HCT116 (cell line): ENCODE results near the gene NACC2. TPM values are rescaled to one million over a fixed set of nuclear protein-coding genes. Genes with fewer than 3 reads are reported as not detected.

Source experiments
- ATAC-seq: fragments of 200-7000 bp; cut with Tn5 transposase; 2 replicates; pipeline ENCODE4 v1.9.1; 2020; ENCODE audit warnings: mild to moderate bottlenecking, moderate library complexity
- BruUV-seq: library from RNA; stranded (reverse); fragments of 400-500 nt; replicated peaks from 2 replicates; lab custom pipeline; 2021; lab: Mats Ljungman, UMichigan
- CTCF ChIA-PET: fragments of 300-600 bp; sonication (Branson Sonifier 250); formaldehyde crosslinking; loops from one replicate; lab custom pipeline; 2021; ENCODE audit warnings: antibody characterized with exemption; lab: Charles Lee
- POLR2A ChIA-PET: fragments of 300-600, 350-600 bp; sonication (Branson Sonifier 250); formaldehyde crosslinking; loops from one replicate; lab custom pipeline; 2021; ENCODE audit warnings: antibody characterized with exemption; lab: Charles Lee
- RAD21 ChIA-PET, 2 experiments: fragments of 300-600 bp; sonication (Branson Sonifier 250); formaldehyde crosslinking; loops; one replicate each; lab custom pipeline; 2023; ENCODE audit warnings: low total read pairs in 2 of 2; ENCODE audit not compliant: uncharacterized antibody in 2 of 2, unreplicated experiment in 2 of 2, low non-redundant PET in 1 of 2; lab: Charles Lee
- DNase-seq: peaks from one replicate; pipeline ENCODE4 v3.0.0-alpha.2; 2010; ENCODE audit warnings: low read depth, low spot score
- H2AFZ ChIP-seq: fragments of 200-600 bp; shearing (Covaris generic), sonication (generic); 2 replicates; pipeline ENCODE4 v1.6.1; 2017; ENCODE audit warnings: low read depth, mixed run types, mixed read lengths, antibody characterized with exemption, low read length; ENCODE audit not compliant: poor library complexity, severe bottlenecking
- H3K27ac ChIP-seq: 2 replicates; pipeline ENCODE4 v1.5.1; 2012; ENCODE audit warnings: low read depth, low read length
- H3K27me3 ChIP-seq: fragments of 200-600 bp; sonication (generic); 2 replicates; pipeline ENCODE4 v1.6.1; 2016; ENCODE audit warnings: mixed run types, low read length, mixed read lengths; ENCODE audit not compliant: insufficient read depth
- H3K36me3 ChIP-seq, 2 experiments: fragments of 200-500 bp in 1 of 2; fragments of 200-600 bp in 1 of 2; sonication (Bioruptor generic) in 1 of 2; sonication (generic) in 1 of 2; 2 replicates each; pipeline versions ENCODE4 v1.5.1 to v1.6.1; 2014 to 2016; ENCODE audit warnings: low read length in 2 of 2, inconsistent platforms in 1 of 2, mixed read lengths in 1 of 2, mixed run types in 1 of 2; ENCODE audit not compliant: insufficient read depth in 2 of 2, control insufficient read depth in 1 of 2
- H3K4me1 ChIP-seq, 2 experiments: fragments of 200-600 bp in 1 of 2; sonication (generic) in 1 of 2; 2 replicates each; pipeline versions ENCODE4 v1.5.1 to v1.6.1; 2012 to 2017; ENCODE audit warnings: low read length in 2 of 2, inconsistent platforms in 1 of 2, mild to moderate bottlenecking in 1 of 2, mixed read lengths in 1 of 2, mixed run types in 1 of 2, moderate library complexity in 1 of 2; ENCODE audit not compliant: insufficient read depth in 2 of 2, control insufficient read depth in 1 of 2
- H3K4me2 ChIP-seq: fragments of 200-600 bp; sonication (generic); 2 replicates; pipeline ENCODE4 v1.6.1; 2017; ENCODE audit warnings: mixed run types, low read length, mixed read lengths
- H3K4me3 ChIP-seq, 2 experiments: fragments of 200-600 bp in 1 of 2; sonication (generic) in 1 of 2; replicated peaks in 1 of 2; 2 replicates each; pipeline ENCODE4 v1.5.1; 2011 to 2016; ENCODE audit warnings: low read length in 2 of 2, control low read depth in 1 of 2, low read depth in 1 of 2, mild to moderate bottlenecking in 1 of 2, mixed read lengths in 1 of 2, mixed run types in 1 of 2
- H3K79me2 ChIP-seq: fragments of 200-600 bp; sonication (generic); 2 replicates; pipeline ENCODE4 v1.6.1; 2017; ENCODE audit warnings: mild to moderate bottlenecking, mixed run types, low read length, moderate library complexity, mixed read lengths; ENCODE audit not compliant: insufficient read depth
- H3K9ac ChIP-seq: fragments of 200-600 bp; sonication (generic); 2 replicates; pipeline ENCODE4 v1.6.1; 2016; ENCODE audit warnings: low read length, mixed read lengths
- H3K9me2 ChIP-seq: fragments of 200-600 bp; sonication (generic), shearing (Covaris generic); 2 replicates; pipeline ENCODE4 v1.6.1; 2017; ENCODE audit warnings: mixed run types, mild to moderate bottlenecking, moderate library complexity; ENCODE audit not compliant: insufficient read depth
- H3K9me3 ChIP-seq, 2 experiments: fragments of 200-500 bp in 1 of 2; fragments of 200-600 bp in 1 of 2; sonication (Bioruptor generic) in 1 of 2; sonication (generic) in 1 of 2; 2 replicates each; pipeline ENCODE4 v1.6.1; 2014 to 2017; ENCODE audit warnings: low read length in 2 of 2, mixed read lengths in 2 of 2, inconsistent platforms in 1 of 2, low read depth in 1 of 2, mild to moderate bottlenecking in 1 of 2, mixed run types in 1 of 2, moderate library complexity in 1 of 2; ENCODE audit not compliant: control insufficient read depth in 1 of 2, insufficient read depth in 1 of 2
- H4K20me1 ChIP-seq: fragments of 200-600 bp; sonication (generic), shearing (Covaris generic); 2 replicates; pipeline ENCODE4 v1.6.1; 2017; ENCODE audit warnings: mixed run types, mild to moderate bottlenecking, moderate library complexity; ENCODE audit not compliant: insufficient read depth
- EZH2phosphoT487 ChIP-seq: fragments of 200-600 bp; IDR thresholded peaks from 2 replicates; pipeline ENCODE4 v1.6.1; 2018; ENCODE audit warnings: antibody characterized with exemption, borderline replicate concordance
- FOSL1 ChIP-seq: IDR thresholded peaks from 2 replicates; pipeline ENCODE4 v1.6.1; 2012; ENCODE audit warnings: low read depth
- POLR2A ChIP-seq: IDR thresholded peaks from 2 replicates; pipeline ENCODE4 v1.7.0; 2011; ENCODE audit warnings: borderline replicate concordance; ENCODE audit not compliant: insufficient read depth, insufficient read length; ENCODE audit errors: extremely low read depth
- ZNF274 ChIP-seq: fragments of 200-500 bp; sonication (Bioruptor generic); IDR thresholded peaks from 2 replicates; pipeline ENCODE4 v1.6.1; 2014; ENCODE audit warnings: mild to moderate bottlenecking, low read depth, low read length, inconsistent platforms
- intact Hi-C: fragments of 100-400 bp; cut with micrococcal nuclease; formaldehyde crosslinking; loops from 2 replicates; pipeline ENCODE4 v1.10.0; 2022
- total RNA-seq: library from RNA; stranded (reverse); gene quantifications from one replicate; pipeline ENCODE4 v1.2.1, GENCODE V29; 2021; ENCODE audit not compliant: unreplicated experiment
- TF ChIP-seq, protein P1 (sequence below), 3 experiments: fragments of 200-600 bp in 1 of 3; sonication (generic) in 1 of 3; IDR thresholded peaks in 2 of 3; conservative IDR thresholded peaks in 1 of 3; 2 replicates each; pipeline ENCODE4 v1.5.1; 2012 to 2017; ENCODE audit warnings: low read depth in 2 of 3, low read length in 2 of 3, antibody characterized with exemption in 1 of 3, borderline replicate concordance in 1 of 3, control low read depth in 1 of 3, mild to moderate bottlenecking in 1 of 3, mixed read lengths in 1 of 3, mixed run types in 1 of 3, moderate library complexity in 1 of 3; ENCODE audit not compliant: insufficient read depth in 1 of 3
- TF ChIP-seq, protein P2 (sequence below): IDR thresholded peaks from 2 replicates; pipeline ENCODE4 v1.6.1; 2012
- TF ChIP-seq, protein P3 (sequence below): IDR thresholded peaks from 2 replicates; pipeline ENCODE4 v1.6.1; 2012

The NACC2 gene
- total RNA-seq, 1 experiment from 2014 or later: 27.8 TPM

DNA sequence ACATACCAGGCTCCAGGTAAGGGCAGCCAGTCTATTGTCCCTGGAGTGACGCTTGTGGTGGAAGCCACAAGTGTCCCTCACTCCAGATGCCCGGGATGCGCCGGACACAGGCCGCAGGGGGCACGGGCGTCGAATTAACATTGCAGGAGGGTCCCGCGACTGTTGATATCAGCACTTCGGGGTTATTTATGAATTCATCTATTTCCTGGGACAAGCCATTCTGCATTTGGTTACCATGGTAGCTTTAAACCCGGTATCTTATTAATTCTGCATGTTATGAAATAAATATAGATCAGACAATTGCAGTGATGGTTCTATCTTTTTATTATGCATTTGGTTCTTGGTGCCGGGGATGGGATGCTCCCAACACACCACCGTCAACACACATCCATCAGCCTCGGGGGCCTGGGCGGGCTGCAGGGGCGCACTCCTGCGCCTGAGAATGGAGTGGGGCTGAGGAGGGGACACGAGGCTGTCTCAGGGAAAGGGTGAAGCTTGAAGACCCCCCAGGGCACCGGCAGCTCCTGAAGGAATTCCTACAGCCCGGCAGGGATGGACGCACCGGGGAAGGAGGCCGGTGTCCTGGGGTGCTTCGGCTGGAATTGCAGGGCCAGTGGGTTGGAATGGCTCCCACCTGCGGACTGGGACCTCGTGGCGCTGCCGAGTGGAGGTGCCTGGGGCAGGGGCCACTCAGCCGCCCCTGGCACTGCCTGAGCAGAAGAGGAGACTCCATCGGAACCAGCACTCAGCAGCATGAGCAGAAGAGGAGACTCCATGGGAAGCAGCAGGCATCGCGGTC is 41.2 kb upstream of the NACC2 start:
- Histone ChIP-seq H3K27ac (no peak overlapping the region), H3K9ac (no peak overlapping the region), H3K79me2 (no peaks in the 10 kb centered on the region), H3K27me3 (no peaks in the 10 kb centered on the region), H4K20me1 (no peaks in the 10 kb centered on the region), H3K4me3 (no peak overlapping the region), H3K9me3 (no peaks in the 10 kb centered on the region), H3K4me2 (no peak overlapping the region), H2AFZ (no peak overlapping the region)
- intact Hi-C loops: loop anchor here (5.0 kb wide), 1 partner anchor 169 kb away; no protein-coding TSS in a partner anchor
- TF ChIP-seq POLR2A (no peak), FOSL1 (no peak), ZNF274 (no peak), EZH2phosphoT487 (no peak)
- TF ChIP-seq, protein P1, sequence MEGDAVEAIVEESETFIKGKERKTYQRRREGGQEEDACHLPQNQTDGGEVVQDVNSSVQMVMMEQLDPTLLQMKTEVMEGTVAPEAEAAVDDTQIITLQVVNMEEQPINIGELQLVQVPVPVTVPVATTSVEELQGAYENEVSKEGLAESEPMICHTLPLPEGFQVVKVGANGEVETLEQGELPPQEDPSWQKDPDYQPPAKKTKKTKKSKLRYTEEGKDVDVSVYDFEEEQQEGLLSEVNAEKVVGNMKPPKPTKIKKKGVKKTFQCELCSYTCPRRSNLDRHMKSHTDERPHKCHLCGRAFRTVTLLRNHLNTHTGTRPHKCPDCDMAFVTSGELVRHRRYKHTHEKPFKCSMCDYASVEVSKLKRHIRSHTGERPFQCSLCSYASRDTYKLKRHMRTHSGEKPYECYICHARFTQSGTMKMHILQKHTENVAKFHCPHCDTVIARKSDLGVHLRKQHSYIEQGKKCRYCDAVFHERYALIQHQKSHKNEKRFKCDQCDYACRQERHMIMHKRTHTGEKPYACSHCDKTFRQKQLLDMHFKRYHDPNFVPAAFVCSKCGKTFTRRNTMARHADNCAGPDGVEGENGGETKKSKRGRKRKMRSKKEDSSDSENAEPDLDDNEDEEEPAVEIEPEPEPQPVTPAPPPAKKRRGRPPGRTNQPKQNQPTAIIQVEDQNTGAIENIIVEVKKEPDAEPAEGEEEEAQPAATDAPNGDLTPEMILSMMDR (IDR thresholded peaks at IDR 0.05 in 2 of 3, conservative IDR thresholded peaks at IDR 0.05 in 1 of 3; ENCODE audit: borderline replicate concordance in 1 of 3, insufficient read depth in 1 of 3, low read depth in 2 of 3, low read length in 2 of 3): no peak
- TF ChIP-seq, protein P2, sequence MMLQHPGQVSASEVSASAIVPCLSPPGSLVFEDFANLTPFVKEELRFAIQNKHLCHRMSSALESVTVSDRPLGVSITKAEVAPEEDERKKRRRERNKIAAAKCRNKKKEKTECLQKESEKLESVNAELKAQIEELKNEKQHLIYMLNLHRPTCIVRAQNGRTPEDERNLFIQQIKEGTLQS: no peak
- TF ChIP-seq, protein P3, sequence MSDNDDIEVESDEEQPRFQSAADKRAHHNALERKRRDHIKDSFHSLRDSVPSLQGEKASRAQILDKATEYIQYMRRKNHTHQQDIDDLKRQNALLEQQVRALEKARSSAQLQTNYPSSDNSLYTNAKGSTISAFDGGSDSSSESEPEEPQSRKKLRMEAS: no peak
- TF ChIP-seq, all 23 proteins: peak for 0
- POLR2A ChIA-PET: no interaction called here
- DNase-seq (no peak), ATAC-seq (no peak)
- CTCF ChIA-PET: no interaction called here
- Histone ChIP-seq H3K9me2 (no peaks in the 10 kb centered on the region), H3K4me1 (peaks cover 6 to 30% of the 10 kb centered on the region in 2 experiments; a peak in 3 of 4 replicates), H3K36me3 (no peaks in the 10 kb centered on the region)
- no TSS peak for BruUV-seq
- RAD21 ChIA-PET: no interaction called here
